ENCODE measurements around the gene HSBP1L1. TPM values are rescaled to one million over a fixed set of nuclear protein-coding genes. Genes with fewer than 3 reads are reported as not detected.

The HSBP1L1 gene
- total and polyA plus RNA-seq, 2 of the 13 experiments (the other 11 are each of a cell fraction or from before 2014, with no cell fraction given): 22.6 to 45.1 TPM

DNA sequence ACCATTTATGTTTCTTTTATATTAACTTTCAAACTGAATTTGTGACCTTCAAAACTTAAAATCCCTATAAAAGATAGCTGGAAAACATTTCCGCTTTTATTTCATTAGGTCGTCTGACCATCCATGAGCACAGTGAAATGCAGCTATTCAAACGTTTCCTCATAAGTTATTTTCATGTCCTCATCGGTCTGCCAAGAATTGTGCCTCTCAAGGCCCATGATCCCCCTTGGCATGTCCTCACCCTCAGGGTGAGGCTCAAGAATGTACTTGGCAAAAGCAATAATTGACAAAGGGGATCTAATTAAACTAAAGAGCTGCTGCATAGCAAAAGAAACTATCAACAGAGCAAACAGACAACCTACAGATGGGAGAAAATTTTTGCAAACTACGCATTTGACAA is 25.3 kb upstream of the HSBP1L1 start (continued):
- TF ChIP-seq, protein P1, sequence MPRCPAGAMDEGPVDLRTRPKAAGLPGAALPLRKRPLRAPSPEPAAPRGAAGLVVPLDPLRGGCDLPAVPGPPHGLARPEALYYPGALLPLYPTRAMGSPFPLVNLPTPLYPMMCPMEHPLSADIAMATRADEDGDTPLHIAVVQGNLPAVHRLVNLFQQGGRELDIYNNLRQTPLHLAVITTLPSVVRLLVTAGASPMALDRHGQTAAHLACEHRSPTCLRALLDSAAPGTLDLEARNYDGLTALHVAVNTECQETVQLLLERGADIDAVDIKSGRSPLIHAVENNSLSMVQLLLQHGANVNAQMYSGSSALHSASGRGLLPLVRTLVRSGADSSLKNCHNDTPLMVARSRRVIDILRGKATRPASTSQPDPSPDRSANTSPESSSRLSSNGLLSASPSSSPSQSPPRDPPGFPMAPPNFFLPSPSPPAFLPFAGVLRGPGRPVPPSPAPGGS (CRISPR knock-in tag; IDR thresholded peaks at IDR 0.05): no peak
- TF ChIP-seq SP4 (CRISPR knock-in tag; IDR thresholded peaks at IDR 0.05) (no peak), SCMH1 (CRISPR knock-in tag; IDR thresholded peaks at IDR 0.05; ENCODE audit: borderline replicate concordance) (no peak), TOE1 (CRISPR knock-in tag; IDR thresholded peaks at IDR 0.05) (no peak), ZNF124 (CRISPR knock-in tag; IDR thresholded peaks at IDR 0.05) (no peak), ZNF367 (CRISPR knock-in tag; IDR thresholded peaks at IDR 0.05; ENCODE audit: borderline replicate concordance) (no peak), SP5 (CRISPR knock-in tag; IDR thresholded peaks at IDR 0.05; ENCODE audit: borderline replicate concordance, low read depth) (no peak), ZNF552 (CRISPR knock-in tag; IDR thresholded peaks at IDR 0.05; ENCODE audit: borderline replicate concordance) (no peak), NFKBIZ (CRISPR knock-in tag; IDR thresholded peaks at IDR 0.05) (no peak)
- TF ChIP-seq, protein P2, sequence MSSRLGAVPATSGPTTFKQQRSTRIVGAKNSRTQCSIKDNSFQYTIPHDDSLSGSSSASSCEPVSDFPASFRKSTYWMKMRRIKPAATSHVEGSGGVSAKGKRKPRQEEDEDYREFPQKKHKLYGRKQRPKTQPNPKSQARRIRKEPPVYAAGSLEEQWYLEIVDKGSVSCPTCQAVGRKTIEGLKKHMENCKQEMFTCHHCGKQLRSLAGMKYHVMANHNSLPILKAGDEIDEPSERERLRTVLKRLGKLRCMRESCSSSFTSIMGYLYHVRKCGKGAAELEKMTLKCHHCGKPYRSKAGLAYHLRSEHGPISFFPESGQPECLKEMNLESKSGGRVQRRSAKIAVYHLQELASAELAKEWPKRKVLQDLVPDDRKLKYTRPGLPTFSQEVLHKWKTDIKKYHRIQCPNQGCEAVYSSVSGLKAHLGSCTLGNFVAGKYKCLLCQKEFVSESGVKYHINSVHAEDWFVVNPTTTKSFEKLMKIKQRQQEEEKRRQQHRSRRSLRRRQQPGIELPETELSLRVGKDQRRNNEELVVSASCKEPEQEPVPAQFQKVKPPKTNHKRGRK (CRISPR knock-in tag; IDR thresholded peaks at IDR 0.05): no peak

DNA sequence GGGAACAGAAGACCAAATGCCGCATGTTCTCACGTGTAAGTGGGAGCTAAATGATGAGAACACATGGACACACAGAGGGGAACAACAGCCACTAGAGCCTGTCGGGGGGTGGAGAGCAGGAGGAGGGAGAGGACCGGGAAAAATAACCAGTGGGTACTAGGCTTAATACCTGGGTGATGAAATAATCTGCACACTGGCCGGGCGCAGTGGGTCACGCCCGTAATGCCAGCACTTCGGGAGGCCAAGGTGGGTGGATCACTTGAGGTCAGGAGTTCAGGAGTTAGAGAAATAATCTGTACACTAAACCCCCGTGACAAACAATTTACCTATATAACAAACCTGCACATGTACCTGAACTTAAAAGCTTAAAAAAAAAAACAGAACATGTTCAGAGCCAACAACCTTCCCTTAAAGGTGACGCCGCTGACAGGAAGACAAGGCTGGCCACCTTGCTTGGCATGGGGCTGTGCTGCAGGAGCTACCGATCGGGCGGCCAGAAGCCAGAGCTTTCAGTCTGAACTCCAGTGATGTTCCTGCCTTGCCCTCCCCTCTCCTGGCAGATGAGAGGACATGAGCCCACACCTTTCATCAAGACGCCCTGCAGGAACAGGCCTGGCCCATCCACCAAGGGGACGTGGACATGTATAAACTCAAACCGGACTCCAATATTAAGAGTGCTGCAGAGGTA is 24.2 kb upstream of the HSBP1L1 start:
- POLR2A ChIA-PET: interaction anchor here (0.8 to 1.5 kb wide), 2 partner anchors 11 to 93 kb away, joined by 3 to 4 read pairs; partner anchors contain the start of gene SLC66A2
- CTCF ChIA-PET (ENCODE audit: low intra/inter-chr PET ratio, low total read pairs): no interaction called here
- Histone ChIP-seq H2AFZ (ENCODE audit: low read length) (no peak overlapping the region), H3K79me2 (ENCODE audit: insufficient read depth, low read length) (peaks cover 90% of the 10 kb centered on the region), H3K4me1 (ENCODE audit: insufficient read depth, low read length) (peaks cover 77% of the 10 kb centered on the region), H3K27me3 (ENCODE audit: control insufficient read depth in 1 of 2, insufficient read depth in 2 of 2, low read length in 2 of 2) (no peaks in the 10 kb centered on the region), H3K9ac (ENCODE audit: insufficient read depth, low read depth, low read length) (no peak overlapping the region), H3K36me3 (replicated peaks in 1 of 2; ENCODE audit: control insufficient read depth in 1 of 2, insufficient read depth in 2 of 2, low read length in 2 of 2) (peaks cover 9 to 34% of the 10 kb centered on the region in 2 experiments; a peak in 4 of 5 replicates), H3K27ac (ENCODE audit: extremely low read length, insufficient read depth, low read length) (no peak overlapping the region), H3K9me3 (ENCODE audit: low read length) (no peaks in the 10 kb centered on the region), H3K4me3 (replicated peaks in 1 of 3; ENCODE audit: insufficient read depth in 1 of 3, low read depth in 2 of 3, low read length in 3 of 3) (no peak overlapping the region), H3K4me2 (ENCODE audit: low read depth, low read length) (no peak overlapping the region), H4K20me1 (ENCODE audit: insufficient read depth, low read length) (peaks cover 11% of the 10 kb centered on the region; the same call in 1 of the 2 replicates)
- BruUV-seq (replicated peaks): no TSS peak
- ATAC-seq: no peak
- 91% methylated on average over 18 of the region's 18 CpGs for WGBS (ENCODE audit: low lambda C conversion rate)
- no peak for DNase-seq (ENCODE audit: low spot score)
- no peak for FAIRE-seq
- intact Hi-C loops (cut with micrococcal nuclease; ENCODE audit: unreplicated experiment): no loop called here
- in situ Hi-C loops (cut with HindIII; ENCODE audit: extremely low pct_ligation_motif_present, low pct_unique_long_range_greater_than_20kb): no loop called here
- TF ChIP-seq ZNF3 (CRISPR knock-in tag; IDR thresholded peaks at IDR 0.05) (no peak), SKI (IDR thresholded peaks at IDR 0.05; ENCODE audit: partially characterized antibody) (no peak), HMG20A (CRISPR knock-in tag; IDR thresholded peaks at IDR 0.05; ENCODE audit: borderline replicate concordance) (no peak), HNRNPH1 (optimal IDR thresholded peaks at IDR 0.05; ENCODE audit: low read depth, low read length) (no peak), KMT2A (CRISPR knock-in tag; IDR thresholded peaks at IDR 0.05) (no peak), SUZ12 (IDR thresholded peaks at IDR 0.05; ENCODE audit: low read depth, low read length) (no peak), TOE1 (CRISPR knock-in tag; IDR thresholded peaks at IDR 0.05) (no peak), HDAC6 (IDR thresholded peaks at IDR 0.05; ENCODE audit: low read depth, low read length) (no peak), SRSF9 (IDR thresholded peaks at IDR 0.05; ENCODE audit: borderline replicate concordance, insufficient read depth, low read depth, low read length, poor library complexity, severe bottlenecking) (no peak), ZNF605 (CRISPR knock-in tag; IDR thresholded peaks at IDR 0.05) (no peak), ZNF850 (CRISPR knock-in tag; conservative IDR thresholded peaks at IDR 0.05) (no peak)
- TF ChIP-seq, protein P3, sequence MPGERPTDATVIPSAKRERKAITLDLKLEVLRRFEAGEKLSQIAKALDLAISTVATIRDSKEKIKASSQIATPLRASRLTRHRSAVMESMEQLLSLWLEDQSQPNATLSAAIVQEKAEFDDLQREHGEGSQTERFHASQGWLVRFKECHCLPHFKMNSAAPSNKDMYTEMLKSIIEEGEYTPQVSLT (CRISPR knock-in tag; IDR thresholded peaks at IDR 0.05; ENCODE audit: borderline replicate concordance, low read depth): no peak

Measured in HepG2 (cell line).